ENCODE data around the gene AP2B1.

Gene AP2B1

DNA sequence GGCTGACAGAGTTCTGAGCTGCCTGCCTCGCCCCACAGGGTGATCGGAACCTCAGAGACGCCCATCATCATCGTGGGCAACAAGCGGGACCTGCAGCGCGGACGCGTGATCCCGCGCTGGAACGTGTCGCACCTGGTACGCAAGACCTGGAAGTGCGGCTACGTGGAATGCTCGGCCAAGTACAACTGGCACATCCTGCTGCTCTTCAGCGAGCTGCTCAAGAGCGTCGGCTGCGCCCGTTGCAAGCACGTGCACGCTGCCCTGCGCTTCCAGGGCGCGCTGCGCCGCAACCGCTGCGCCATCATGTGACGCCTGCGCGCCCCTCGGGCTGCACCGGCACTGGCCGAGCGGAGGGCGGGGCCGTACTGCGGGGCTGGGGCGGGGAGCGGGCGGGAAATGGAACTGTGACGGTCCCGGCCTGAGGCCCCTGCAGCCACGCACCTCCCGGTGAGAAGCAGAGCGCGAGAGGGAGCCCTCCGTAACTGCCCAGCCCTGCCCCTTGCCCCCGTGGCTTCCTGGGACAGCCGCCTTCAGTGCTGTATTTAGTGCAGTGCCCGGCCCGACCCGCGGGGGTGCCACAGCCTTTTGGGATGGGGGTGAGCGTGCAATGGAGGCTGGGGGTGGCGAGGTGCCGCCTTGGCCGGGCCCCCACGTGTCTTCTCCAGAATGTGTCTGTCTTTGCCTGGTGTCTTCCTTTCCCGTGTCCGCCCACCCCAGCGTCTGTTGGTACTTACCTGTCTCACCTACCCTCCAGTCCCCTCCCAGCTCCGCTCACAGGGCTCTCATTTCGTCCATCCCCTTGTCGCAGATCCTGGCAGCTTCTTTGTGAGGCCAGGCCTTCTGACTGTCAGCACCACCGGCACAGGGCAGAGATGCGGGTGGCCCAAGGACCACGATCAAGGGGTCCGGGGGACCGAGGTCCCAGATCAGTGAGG lies 154.1 kb downstream of the AP2B1 start:
- no peaks in the 10 kb centered on the region for H3K36me3 ChIP-seq (ENCODE audit: control insufficient read depth in 1 of 2, insufficient read depth in 2 of 2, low read depth in 1 of 2, low read length in 2 of 2)
- H2BK15ac ChIP-seq (ENCODE audit: low read depth, poor library complexity, severe bottlenecking): no peak overlapping the region
- H2AK5ac ChIP-seq (ENCODE audit: low read length, severe bottlenecking): no peak overlapping the region
- peak overlapping the region in 1 of 2 experiments; percentile 11 for H3K14ac ChIP-seq (ENCODE audit: low read length in 2 of 2)
- H2BK120ac ChIP-seq (ENCODE audit: low read depth, low read length): no peak overlapping the region
- H3K4me3 ChIP-seq (ENCODE audit: insufficient read depth in 1 of 2, low read depth in 1 of 2, low read length in 2 of 2): peak overlapping the region; percentile 24 to 33
- H4K91ac ChIP-seq (ENCODE audit: low read length): no peak overlapping the region
- no peak overlapping the region for H2BK12ac ChIP-seq (ENCODE audit: low read length in 2 of 2)
- no peak overlapping the region for H2AFZ ChIP-seq (ENCODE audit: low read depth, low read length)
- no peak overlapping the region for H2BK5ac ChIP-seq (ENCODE audit: low read depth, low read length, poor library complexity, severe bottlenecking)
- H4K8ac ChIP-seq (ENCODE audit: low read length): no peak overlapping the region
- no peak for DNase-seq
- 45% methylated on average over 66 of the region's 73 CpGs for WGBS
- H3K27ac ChIP-seq (ENCODE audit: low read length, poor library complexity, severe bottlenecking): no peak overlapping the region
- H3K4me1 ChIP-seq (ENCODE audit: control insufficient read depth, insufficient read depth, low read depth, low read length): peaks cover 5% of the 10 kb centered on the region
- H3K79me1 ChIP-seq (replicated peaks; ENCODE audit: low read length, poor library complexity, severe bottlenecking): no peaks in the 10 kb centered on the region
- H3K27me3 ChIP-seq (ENCODE audit: control insufficient read depth in 1 of 2, insufficient read depth in 1 of 2, low read length in 2 of 2): peaks cover 68 to 85% of the 10 kb centered on the region in 2 experiments
- H3K9ac ChIP-seq (ENCODE audit: low read length): no peak overlapping the region
- no peaks in the 10 kb centered on the region for H3K9me3 ChIP-seq (ENCODE audit: control insufficient read depth, low read length)
- no peak overlapping the region for H3K4ac ChIP-seq (ENCODE audit: low read depth in 1 of 2, low read length in 2 of 2)
- no peak overlapping the region for H3K4me2 ChIP-seq (ENCODE audit: low read length, poor library complexity, severe bottlenecking)
- H3K18ac ChIP-seq (ENCODE audit: low read depth in 1 of 2, low read length in 2 of 2): no peak overlapping the region
- peak overlapping the region in 1 of 2 experiments; percentile 84 for H3K23ac ChIP-seq (ENCODE audit: low read length in 2 of 2)

DNA sequence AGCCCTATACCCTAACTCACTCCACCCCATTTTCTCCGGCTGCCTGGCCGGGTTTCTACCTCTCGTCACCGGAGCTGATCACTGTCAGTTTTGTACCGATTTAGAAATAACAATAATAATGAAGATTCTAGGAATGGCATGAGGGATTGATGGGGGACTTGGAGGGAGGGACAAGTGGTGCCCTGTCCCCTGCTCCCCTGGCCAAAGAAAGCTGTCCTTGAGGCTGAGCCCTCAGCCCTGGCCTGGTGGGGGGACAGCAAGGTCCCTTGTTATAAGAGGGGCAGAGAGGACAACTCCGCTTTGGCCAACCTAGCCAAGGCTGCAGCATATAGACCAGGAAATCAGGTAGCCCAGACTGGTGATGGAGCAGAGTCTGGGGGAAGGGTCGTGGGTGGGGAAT lies 155.4 kb downstream of the AP2B1 start:
- Histone ChIP-seq H2BK120ac (ENCODE audit: low read depth, low read length) (no peak overlapping the region), H2BK12ac (ENCODE audit: low read length in 2 of 2) (no peak overlapping the region), H3K36me3 (ENCODE audit: control insufficient read depth in 1 of 2, insufficient read depth in 2 of 2, low read depth in 1 of 2, low read length in 2 of 2) (no peaks in the 10 kb centered on the region), H2BK15ac (ENCODE audit: low read depth, poor library complexity, severe bottlenecking) (no peak overlapping the region), H3K23ac (ENCODE audit: low read length in 2 of 2) (no peak overlapping the region), H3K4me1 (ENCODE audit: control insufficient read depth, insufficient read depth, low read depth, low read length) (peaks cover 5% of the 10 kb centered on the region), H3K79me1 (replicated peaks; ENCODE audit: low read length, poor library complexity, severe bottlenecking) (no peaks in the 10 kb centered on the region), H3K9ac (ENCODE audit: low read length) (no peak overlapping the region), H3K4ac (ENCODE audit: low read depth in 1 of 2, low read length in 2 of 2) (no peak overlapping the region), H2BK5ac (ENCODE audit: low read depth, low read length, poor library complexity, severe bottlenecking) (no peak overlapping the region), H3K27ac (ENCODE audit: low read length, poor library complexity, severe bottlenecking) (no peak overlapping the region), H3K27me3 (ENCODE audit: control insufficient read depth in 1 of 2, insufficient read depth in 1 of 2, low read length in 2 of 2) (peaks cover 69 to 94% of the 10 kb centered on the region in 2 experiments), H4K8ac (ENCODE audit: low read length) (no peak overlapping the region), H3K18ac (ENCODE audit: low read depth in 1 of 2, low read length in 2 of 2) (no peak overlapping the region), H2AFZ (ENCODE audit: low read depth, low read length) (no peak overlapping the region), H3K14ac (ENCODE audit: low read length in 2 of 2) (no peak overlapping the region), H3K9me3 (ENCODE audit: control insufficient read depth, low read length) (no peaks in the 10 kb centered on the region), H3K4me2 (ENCODE audit: low read length, poor library complexity, severe bottlenecking) (no peak overlapping the region), H3K4me3 (ENCODE audit: insufficient read depth in 1 of 2, low read depth in 1 of 2, low read length in 2 of 2) (no peak overlapping the region), H2AK5ac (ENCODE audit: low read length, severe bottlenecking) (no peak overlapping the region), H4K91ac (ENCODE audit: low read length) (no peak overlapping the region)
- no peak for DNase-seq
- 91% methylated on average over 7 of the region's 7 CpGs for WGBS

DNA sequence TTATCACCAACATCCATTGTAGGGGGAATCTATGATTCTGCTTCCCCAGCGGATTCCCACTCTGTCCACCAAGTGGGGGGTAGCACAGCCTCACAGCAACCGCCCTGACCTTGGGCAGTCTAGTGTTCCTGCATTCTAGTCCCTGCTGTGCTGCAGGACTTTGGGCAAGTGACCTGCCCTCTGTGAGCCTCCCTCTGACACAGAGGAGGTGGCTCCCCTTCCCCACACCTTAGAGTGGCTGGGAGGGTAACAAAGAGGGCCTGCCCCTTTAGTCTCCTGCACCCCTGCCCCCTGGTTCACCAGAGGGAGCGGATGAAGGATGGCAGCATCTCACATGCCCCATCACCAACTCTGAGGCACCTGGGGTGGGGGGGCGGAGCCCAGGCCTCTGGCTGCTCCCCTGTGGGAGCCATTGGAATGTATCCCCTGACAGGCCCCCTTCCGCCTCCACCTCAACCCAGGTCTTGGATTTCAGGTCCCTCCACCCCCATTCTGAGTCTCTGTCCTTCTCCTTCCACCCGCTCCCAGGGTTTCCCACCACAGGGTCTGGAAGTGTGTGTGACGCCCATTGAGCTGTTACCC lies 155.9 kb downstream of the AP2B1 start:
- peaks cover 72 to 95% of the 10 kb centered on the region in 2 experiments for H3K27me3 ChIP-seq (ENCODE audit: control insufficient read depth in 1 of 2, insufficient read depth in 1 of 2, low read length in 2 of 2)
- no peak overlapping the region for H2AFZ ChIP-seq (ENCODE audit: low read depth, low read length)
- WGBS: 88% methylated on average over 7 of the region's 7 CpGs
- no peak overlapping the region for H3K4ac ChIP-seq (ENCODE audit: low read depth in 1 of 2, low read length in 2 of 2)
- no peak overlapping the region for H2BK5ac ChIP-seq (ENCODE audit: low read depth, low read length, poor library complexity, severe bottlenecking)
- H4K91ac ChIP-seq (ENCODE audit: low read length): no peak overlapping the region
- H3K79me1 ChIP-seq (replicated peaks; ENCODE audit: low read length, poor library complexity, severe bottlenecking): no peaks in the 10 kb centered on the region
- H3K4me2 ChIP-seq (ENCODE audit: low read length, poor library complexity, severe bottlenecking): no peak overlapping the region
- no peak overlapping the region for H3K23ac ChIP-seq (ENCODE audit: low read length in 2 of 2)
- no peak overlapping the region for H3K9ac ChIP-seq (ENCODE audit: low read length)
- H3K9me3 ChIP-seq (ENCODE audit: control insufficient read depth, low read length): no peaks in the 10 kb centered on the region
- no peak overlapping the region for H3K4me3 ChIP-seq (ENCODE audit: insufficient read depth in 1 of 2, low read depth in 1 of 2, low read length in 2 of 2)
- H3K14ac ChIP-seq (ENCODE audit: low read length in 2 of 2): no peak overlapping the region
- H2BK15ac ChIP-seq (ENCODE audit: low read depth, poor library complexity, severe bottlenecking): no peak overlapping the region
- no peak overlapping the region for H3K18ac ChIP-seq (ENCODE audit: low read depth in 1 of 2, low read length in 2 of 2)
- no peak overlapping the region for H2BK12ac ChIP-seq (ENCODE audit: low read length in 2 of 2)
- H3K4me1 ChIP-seq (ENCODE audit: control insufficient read depth, insufficient read depth, low read depth, low read length): peaks cover 5% of the 10 kb centered on the region
- H4K8ac ChIP-seq (ENCODE audit: low read length): no peak overlapping the region
- no peak for DNase-seq
- no peak overlapping the region for H2AK5ac ChIP-seq (ENCODE audit: low read length, severe bottlenecking)
- no peaks in the 10 kb centered on the region for H3K36me3 ChIP-seq (ENCODE audit: control insufficient read depth in 1 of 2, insufficient read depth in 2 of 2, low read depth in 1 of 2, low read length in 2 of 2)
- no peak overlapping the region for H3K27ac ChIP-seq (ENCODE audit: low read length, poor library complexity, severe bottlenecking)
- H2BK120ac ChIP-seq (ENCODE audit: low read depth, low read length): no peak overlapping the region

DNA sequence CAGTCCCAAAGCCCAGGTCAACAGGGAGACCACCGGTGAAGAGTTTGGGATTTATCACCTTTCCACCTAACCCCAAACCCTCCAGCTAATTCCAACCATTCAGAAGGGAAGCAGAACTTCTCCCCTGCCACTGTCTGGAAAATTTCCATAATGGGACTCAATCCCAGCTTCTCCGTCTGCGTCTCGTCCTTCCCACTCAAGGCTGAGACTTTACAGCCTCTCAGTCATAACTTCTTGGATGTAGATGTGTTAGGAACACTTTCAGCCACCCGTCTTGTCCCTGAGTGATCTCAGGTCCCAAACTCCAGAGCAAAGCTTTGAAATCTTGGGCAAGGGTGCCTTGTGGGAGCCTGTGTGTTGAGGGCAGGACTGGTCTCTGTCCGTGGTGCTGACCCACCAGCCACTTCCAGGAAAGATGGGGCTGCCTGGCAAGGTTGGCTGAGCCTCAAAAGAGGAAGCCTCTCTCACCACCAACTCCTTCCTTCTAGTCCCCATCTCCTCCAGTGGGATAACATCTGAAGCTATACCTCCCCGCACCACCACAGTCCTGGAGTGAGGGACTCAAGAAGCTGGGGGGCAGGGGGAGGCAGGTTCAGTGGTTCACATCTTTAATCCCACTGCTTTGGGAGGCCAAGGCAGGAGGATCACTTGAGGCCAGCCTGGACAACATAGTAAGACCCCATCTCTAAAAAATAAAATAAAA lies 156.7 kb downstream of the AP2B1 start:
- no peak overlapping the region for H3K9ac ChIP-seq (ENCODE audit: low read length)
- peak; percentile 52 for DNase-seq
- 69% methylated on average over 3 of the region's 7 CpGs for WGBS
- no peaks in the 10 kb centered on the region for H3K36me3 ChIP-seq (ENCODE audit: control insufficient read depth in 1 of 2, insufficient read depth in 2 of 2, low read depth in 1 of 2, low read length in 2 of 2)
- no peaks in the 10 kb centered on the region for H3K79me1 ChIP-seq (replicated peaks; ENCODE audit: low read length, poor library complexity, severe bottlenecking)
- H3K4me2 ChIP-seq (ENCODE audit: low read length, poor library complexity, severe bottlenecking): no peak overlapping the region
- H2BK12ac ChIP-seq (ENCODE audit: low read length in 2 of 2): no peak overlapping the region
- no peak overlapping the region for H2BK15ac ChIP-seq (ENCODE audit: low read depth, poor library complexity, severe bottlenecking)
- H3K27ac ChIP-seq (ENCODE audit: low read length, poor library complexity, severe bottlenecking): no peak overlapping the region
- no peak overlapping the region for H3K4ac ChIP-seq (ENCODE audit: low read depth in 1 of 2, low read length in 2 of 2)
- H3K4me1 ChIP-seq (ENCODE audit: control insufficient read depth, insufficient read depth, low read depth, low read length): peaks cover 5% of the 10 kb centered on the region
- no peak overlapping the region for H2BK120ac ChIP-seq (ENCODE audit: low read depth, low read length)
- H2BK5ac ChIP-seq (ENCODE audit: low read depth, low read length, poor library complexity, severe bottlenecking): no peak overlapping the region
- no peak overlapping the region for H4K8ac ChIP-seq (ENCODE audit: low read length)
- H3K4me3 ChIP-seq (ENCODE audit: insufficient read depth in 1 of 2, low read depth in 1 of 2, low read length in 2 of 2): no peak overlapping the region
- no peaks in the 10 kb centered on the region for H3K9me3 ChIP-seq (ENCODE audit: control insufficient read depth, low read length)
- no peak overlapping the region for H3K18ac ChIP-seq (ENCODE audit: low read depth in 1 of 2, low read length in 2 of 2)
- H3K27me3 ChIP-seq (ENCODE audit: control insufficient read depth in 1 of 2, insufficient read depth in 1 of 2, low read length in 2 of 2): peaks cover 77 to 95% of the 10 kb centered on the region in 2 experiments
- H2AK5ac ChIP-seq (ENCODE audit: low read length, severe bottlenecking): no peak overlapping the region
- H2AFZ ChIP-seq (ENCODE audit: low read depth, low read length): no peak overlapping the region
- no peak overlapping the region for H4K91ac ChIP-seq (ENCODE audit: low read length)
- no peak overlapping the region for H3K14ac ChIP-seq (ENCODE audit: low read length in 2 of 2)
- no peak overlapping the region for H3K23ac ChIP-seq (ENCODE audit: low read length in 2 of 2)
